Posterior cingulate gyrus (tissue), 11 donors: ENCODE measurements around the gene CNN1.

ENCODE experiments used
- DNase-seq, 10 donors: peaks; one replicate each; pipeline versions ENCODE4 v3.0.0 to v3.0.0-alpha.2; 2020 to 2021; ENCODE audit warnings: mixed read lengths in 3 of 10
- intact Hi-C: fragments of 100-400 bp; cut with DNase I; formaldehyde crosslinking; loops from one replicate; pipeline ENCODE4 v1.15.1; 2023

CNN1 gene

GRCh38 chr19:11538232-11539036 lies at the start of gene CNN1:
Gene CNN1, plus strand, starts transcription at chr19:11538851. Its CDS starts 77 bp downstream, at chr19:11538928.
- DNase-seq, result no peak
- intact Hi-C loops, result no loop called here

- no peak for DNase-seq
- intact Hi-C loops, result no loop called here
These were observed 49.3 kb upstream of the CNN1 start for GRCh38 chr19:11489378-11489777.

- no peak for DNase-seq
- intact Hi-C loops, result no loop called here
These were observed 43.9 kb upstream of the CNN1 start for GRCh38 chr19:11494634-11495285.

- intact Hi-C loops, result no loop called here
- DNase-seq, result no peak
These were observed 43.2 kb upstream of the CNN1 start for GRCh38 chr19:11495481-11495880.

GRCh38 chr19:11495885-11496284 lies 42.8 kb upstream of the CNN1 start:
- intact Hi-C loops, result no loop called here
- DNase-seq, result no peak

- intact Hi-C loops, result no loop called here
These were observed 42.1 kb upstream of the CNN1 start for GRCh38 chr19:11496391-11497163.

GRCh38 chr19:11499220-11499726 lies 39.4 kb upstream of the CNN1 start:
- intact Hi-C loops, result no loop called here
- DNase-seq, result no peak

More at GRCh38 chr19:11496391-11497163, 42.1 kb upstream of the CNN1 start:
- peak in 8 of 10 donors; percentile 47 to 92 (median 62) for DNase-seq

- intact Hi-C loops, result no loop called here
- DNase-seq, result no peak
These were observed 38.7 kb upstream of the CNN1 start for GRCh38 chr19:11499890-11500420.

- intact Hi-C loops, result loop anchor here (1.0 to 5.0 kb wide), 2 partner anchors 26 to 53 kb away; partner anchors contain the start of gene ELOF1
- DNase-seq, result no peak
These were observed 34.1 kb upstream of the CNN1 start for GRCh38 chr19:11504502-11505031.

GRCh38 chr19:11505032-11505503 lies 33.6 kb upstream of the CNN1 start:
- intact Hi-C loops, result loop anchor here (1.0 to 5.0 kb wide), 2 partner anchors 25 to 52 kb away; partner anchors contain the start of gene ELOF1

GRCh38 chr19:11505504-11506100 lies 33.0 kb upstream of the CNN1 start, which contains the start of gene ZNF653:
Gene ZNF653, minus strand, starts transcription at chr19:11505839. Its CDS starts 53 bp downstream, at chr19:11505786.
- DNase-seq, result peak; percentile 83 to 98 (median 88)
- intact Hi-C loops, result loop anchor here (1.0 to 5.0 kb wide), 2 partner anchors 25 to 52 kb away; partner anchors contain the start of gene ELOF1

More at GRCh38 chr19:11505032-11505503, 33.6 kb upstream of the CNN1 start:
- peak; percentile 92 to 100 (median 97) for DNase-seq

GRCh38 chr19:11506101-11506555 lies 32.5 kb upstream of the CNN1 start:
- DNase-seq, result peak in 2 of 10 donors; percentile 38 to 84
- intact Hi-C loops, result loop anchor here (5.0 kb wide), 1 partner anchor 51 kb away; the partner anchor contains the start of gene ELOF1

- DNase-seq, result no peak
- intact Hi-C loops, result loop anchor here (5.0 kb wide), 1 partner anchor 50 kb away; the partner anchor contains the start of gene ELOF1
These were observed 31.7 kb upstream of the CNN1 start for GRCh38 chr19:11506967-11507366.

GRCh38 chr19:11507370-11508078 lies 31.1 kb upstream of the CNN1 start:
- intact Hi-C loops, result loop anchor here (5.0 kb wide), 1 partner anchor 50 kb away; the partner anchor contains the start of gene ELOF1
- DNase-seq, result peak in 1 of 10 donors; percentile 57

GRCh38 chr19:11510444-11510843 lies 28.2 kb upstream of the CNN1 start:
- intact Hi-C loops, result no loop called here
- no peak for DNase-seq

GRCh38 chr19:11513946-11514345 lies 24.7 kb upstream of the CNN1 start:
- no peak for DNase-seq
- intact Hi-C loops, result no loop called here

- DNase-seq, result no peak
- intact Hi-C loops, result no loop called here
These were observed 19.5 kb upstream of the CNN1 start for GRCh38 chr19:11519138-11519537.
